DOHH2 (cell line): Measurements from ENCODE around the gene LYSET.

Source experiments
- H3F3A ChIP-seq: fragments of 200-600 bp; sonication (generic), shearing (Covaris generic); 2 replicates; pipeline ENCODE4 v1.6.0; 2016; ENCODE audit warnings: antibody characterized with exemption, mild to moderate bottlenecking; ENCODE audit not compliant: control insufficient read depth, insufficient read depth
- H3K27ac ChIP-seq: fragments of 200-600 bp; sonication (generic); 2 replicates; pipeline ENCODE4 v1.5.1; 2014; ENCODE audit warnings: low read depth, mild to moderate bottlenecking, low read length, moderate library complexity
- H3K27me3 ChIP-seq: fragments of 200-600 bp; sonication (generic); 2 replicates; pipeline ENCODE4 v1.6.1; 2014; ENCODE audit warnings: mild to moderate bottlenecking, low read length, mixed read lengths; ENCODE audit not compliant: control insufficient read depth
- H3K36me3 ChIP-seq: fragments of 200-600 bp; sonication (generic); 2 replicates; pipeline ENCODE4 v1.6.1; 2014; ENCODE audit warnings: mild to moderate bottlenecking, low read length, moderate library complexity, mixed read lengths; ENCODE audit not compliant: control insufficient read depth
- H3K4me1 ChIP-seq: fragments of 200-600 bp; sonication (generic); 2 replicates; pipeline ENCODE4 v1.6.1; 2014; ENCODE audit warnings: mild to moderate bottlenecking, low read length, mixed read lengths; ENCODE audit not compliant: control insufficient read depth
- H3K4me2 ChIP-seq: fragments of 200-600 bp; sonication (generic); 2 replicates; pipeline ENCODE4 v1.6.0; 2014; ENCODE audit warnings: mild to moderate bottlenecking, low read length, moderate library complexity
- H3K4me3 ChIP-seq: fragments of 200-600 bp; sonication (generic); 2 replicates; pipeline ENCODE4 v1.5.1; 2014; ENCODE audit warnings: mild to moderate bottlenecking, low read length, mixed read lengths
- H3K79me2 ChIP-seq: fragments of 200-600 bp; sonication (generic); 2 replicates; pipeline ENCODE4 v1.6.1; 2014; ENCODE audit warnings: mild to moderate bottlenecking, low read length, mixed read lengths; ENCODE audit not compliant: control insufficient read depth
- H3K9me2 ChIP-seq: fragments of 200-600 bp; sonication (generic); replicated peaks from 2 replicates; pipeline ENCODE4 v1.6.1; 2014; ENCODE audit warnings: mild to moderate bottlenecking, low read length, mixed read lengths; ENCODE audit not compliant: control insufficient read depth
- H3K9me3 ChIP-seq: fragments of 200-600 bp; sonication (generic); 2 replicates; pipeline ENCODE4 v1.6.1; 2014; ENCODE audit warnings: antibody characterized with exemption, low read length, mixed read lengths; ENCODE audit not compliant: control insufficient read depth, insufficient read depth
- H4K20me1 ChIP-seq: fragments of 200-600 bp; sonication (generic); 2 replicates; pipeline ENCODE4 v1.6.0; 2014; ENCODE audit warnings: low read depth, mild to moderate bottlenecking, antibody characterized with exemption, low read length, moderate library complexity; ENCODE audit not compliant: control insufficient read depth, insufficient read depth
- EZH2phosphoT487 ChIP-seq: fragments of 200-600 bp; sonication (generic); IDR thresholded peaks from 2 replicates; pipeline ENCODE4 v1.6.1; 2017; ENCODE audit warnings: borderline replicate concordance, mild to moderate bottlenecking, antibody characterized with exemption, low read length, moderate library complexity, mixed read lengths
- TF ChIP-seq, protein P1 (sequence below): fragments of 200-600 bp; sonication (generic); IDR thresholded peaks from one replicate; pipeline ENCODE4 v1.5.1; 2014; ENCODE audit warnings: antibody characterized with exemption, mild to moderate bottlenecking, low read depth, low read length; ENCODE audit not compliant: poor library complexity, severe bottlenecking

Gene LYSET

DNA sequence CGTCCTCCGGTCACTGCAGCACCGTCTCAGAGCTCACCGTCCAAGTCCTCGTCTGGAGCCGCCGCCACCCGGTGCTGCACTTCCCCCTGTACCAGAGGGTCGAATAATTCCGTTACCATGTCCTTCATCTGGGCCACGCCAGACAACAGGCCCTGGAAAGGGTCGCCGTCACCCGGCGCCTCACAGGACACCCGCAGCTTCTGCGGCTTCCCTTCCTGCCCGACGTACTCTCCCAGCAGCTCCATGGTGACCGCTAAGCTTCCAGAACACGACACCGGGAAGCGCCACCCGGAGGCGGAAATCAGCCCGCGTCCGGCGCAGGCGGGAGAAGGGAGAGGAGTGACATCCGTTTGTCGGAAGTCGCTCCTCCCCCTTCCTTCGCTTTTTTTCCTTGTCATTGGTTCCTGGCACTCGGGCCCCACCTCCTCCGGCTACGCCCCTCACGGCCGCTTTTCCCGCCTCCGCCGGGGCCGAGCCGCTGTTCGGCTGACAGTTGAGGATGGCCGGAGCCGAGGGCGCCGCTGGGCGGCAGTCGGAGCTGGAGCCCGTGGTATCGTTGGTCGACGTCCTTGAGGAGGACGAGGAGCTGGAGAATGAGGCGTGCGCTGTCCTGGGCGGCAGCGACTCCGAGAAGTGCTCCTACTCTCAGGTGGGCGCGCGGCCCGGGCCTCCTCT, 21.8 kb downstream of the LYSET start, which contains the start of the genes GON7 and UBR7:
Gene GON7, minus strand, starts transcription at position 273 of the 675 bp plus-strand sequence. Its CDS starts 28 bp downstream, at position 245.
Gene UBR7, plus strand, starts transcription at position 464 of the 675 bp plus-strand sequence. Its CDS starts 36 bp downstream, at position 500.
- peaks cover 20% of the 10 kb centered on the region; the same call in 1 of the 2 replicates for H4K20me1 ChIP-seq
- H3K27me3 ChIP-seq: no peaks in the 10 kb centered on the region
- no peaks in the 10 kb centered on the region for H3K9me2 ChIP-seq
- H3F3A ChIP-seq: peaks cover 27% of the 10 kb centered on the region
- no peaks in the 10 kb centered on the region for H3K9me3 ChIP-seq
- peak within 1 kb of the TSS; percentile 89 for H3K4me2 ChIP-seq
- peak within 1 kb of the TSS; percentile 99 for H3K4me3 ChIP-seq
- peak within 1 kb of the TSS; percentile 78 for H3K27ac ChIP-seq
- TF ChIP-seq, protein P1, sequence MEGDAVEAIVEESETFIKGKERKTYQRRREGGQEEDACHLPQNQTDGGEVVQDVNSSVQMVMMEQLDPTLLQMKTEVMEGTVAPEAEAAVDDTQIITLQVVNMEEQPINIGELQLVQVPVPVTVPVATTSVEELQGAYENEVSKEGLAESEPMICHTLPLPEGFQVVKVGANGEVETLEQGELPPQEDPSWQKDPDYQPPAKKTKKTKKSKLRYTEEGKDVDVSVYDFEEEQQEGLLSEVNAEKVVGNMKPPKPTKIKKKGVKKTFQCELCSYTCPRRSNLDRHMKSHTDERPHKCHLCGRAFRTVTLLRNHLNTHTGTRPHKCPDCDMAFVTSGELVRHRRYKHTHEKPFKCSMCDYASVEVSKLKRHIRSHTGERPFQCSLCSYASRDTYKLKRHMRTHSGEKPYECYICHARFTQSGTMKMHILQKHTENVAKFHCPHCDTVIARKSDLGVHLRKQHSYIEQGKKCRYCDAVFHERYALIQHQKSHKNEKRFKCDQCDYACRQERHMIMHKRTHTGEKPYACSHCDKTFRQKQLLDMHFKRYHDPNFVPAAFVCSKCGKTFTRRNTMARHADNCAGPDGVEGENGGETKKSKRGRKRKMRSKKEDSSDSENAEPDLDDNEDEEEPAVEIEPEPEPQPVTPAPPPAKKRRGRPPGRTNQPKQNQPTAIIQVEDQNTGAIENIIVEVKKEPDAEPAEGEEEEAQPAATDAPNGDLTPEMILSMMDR: no peak
- no peak for TF ChIP-seq EZH2phosphoT487
- peaks cover 68% of the 10 kb centered on the region for H3K36me3 ChIP-seq
- H3K4me1 ChIP-seq: peaks cover 64% of the 10 kb centered on the region
- peaks cover 94% of the 10 kb centered on the region for H3K79me2 ChIP-seq

DNA sequence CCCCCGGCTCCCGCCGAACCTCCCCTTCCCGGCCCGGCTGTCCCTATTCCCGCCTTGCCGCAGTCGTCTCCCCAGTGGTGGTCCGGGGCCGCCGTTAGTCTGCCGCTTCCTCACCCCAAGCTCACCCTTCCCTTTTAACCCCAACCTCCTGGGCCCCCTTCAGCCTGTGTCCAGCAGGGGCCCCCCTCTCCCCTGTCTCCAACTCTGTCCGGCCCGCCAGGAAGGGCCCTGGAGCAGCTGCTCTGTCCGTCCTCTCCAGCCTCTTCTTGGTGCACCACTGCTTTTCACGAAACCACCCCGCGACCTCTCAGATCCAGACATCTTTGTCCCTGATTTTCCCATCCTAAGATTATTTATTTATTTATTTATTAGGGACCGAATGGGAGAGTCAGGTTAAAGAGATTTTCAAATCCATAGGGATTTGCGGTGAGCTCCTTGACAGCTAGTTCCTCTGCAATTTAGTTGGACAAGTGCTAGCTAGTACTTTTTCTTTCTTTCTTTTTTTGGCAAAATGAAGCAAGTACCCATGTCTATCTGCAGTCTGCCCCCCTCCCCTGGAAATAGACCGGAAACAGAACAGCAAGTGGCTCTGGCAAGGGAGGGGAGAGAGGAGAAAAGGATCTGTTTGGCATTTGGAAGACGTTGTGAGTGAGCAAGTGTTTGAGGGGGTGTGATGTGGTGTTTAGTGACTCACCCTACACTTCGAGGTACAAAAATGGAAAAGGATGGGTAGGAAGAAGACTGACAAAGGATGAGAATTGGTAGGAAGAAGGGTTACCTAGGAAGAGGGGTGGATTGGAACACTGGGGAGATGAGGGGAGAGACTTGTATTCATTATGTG, 22.6 kb downstream of the LYSET start:
- no peaks in the 10 kb centered on the region for H3K27me3 ChIP-seq
- H3K4me3 ChIP-seq: peak overlapping the region; percentile 99
- H3K79me2 ChIP-seq: peaks cover 96% of the 10 kb centered on the region
- H3K4me1 ChIP-seq: peaks cover 72% of the 10 kb centered on the region
- H3K9me3 ChIP-seq: no peaks in the 10 kb centered on the region
- H3F3A ChIP-seq: peaks cover 34% of the 10 kb centered on the region
- peaks cover 20% of the 10 kb centered on the region; the same call in 1 of the 2 replicates for H4K20me1 ChIP-seq
- H3K4me2 ChIP-seq: peak overlapping the region; percentile 89
- TF ChIP-seq, protein P1: peak; percentile 53
- no peak for TF ChIP-seq EZH2phosphoT487
- H3K9me2 ChIP-seq: no peaks in the 10 kb centered on the region
- H3K36me3 ChIP-seq: peaks cover 73% of the 10 kb centered on the region
- H3K27ac ChIP-seq: peak overlapping the region; percentile 78

DNA sequence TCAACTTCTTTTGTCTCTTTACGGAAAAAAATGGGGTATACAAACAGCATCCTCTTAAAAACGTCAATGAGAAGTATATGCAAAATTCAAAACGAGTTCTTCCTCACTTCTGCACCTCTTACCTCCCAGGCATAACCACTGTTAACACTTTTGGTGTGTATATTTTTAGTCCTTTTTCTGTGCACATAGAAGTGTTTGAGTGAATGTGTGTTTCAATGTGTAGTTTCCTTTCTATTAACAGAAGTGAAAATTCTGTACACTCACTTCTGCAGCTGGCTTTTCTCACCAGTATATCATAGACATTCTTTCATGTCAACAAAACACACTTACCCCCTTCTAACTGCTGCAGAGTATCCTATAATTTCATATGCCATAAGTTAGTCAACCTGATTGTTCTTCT, 27.3 kb downstream of the LYSET start:
- Histone ChIP-seq H3K27ac (peak overlapping the region; percentile 78), H3K4me2 (peak overlapping the region; percentile 59), H3K4me3 (peak overlapping the region; percentile 35; the same call in 1 of the 2 replicates), H3K27me3 (no peaks in the 10 kb centered on the region), H3K36me3 (peaks cover 78% of the 10 kb centered on the region), H3K79me2 (peaks cover 54% of the 10 kb centered on the region), H3F3A (peaks cover 24% of the 10 kb centered on the region), H3K9me2 (no peaks in the 10 kb centered on the region), H3K4me1 (peaks cover 45% of the 10 kb centered on the region), H3K9me3 (no peaks in the 10 kb centered on the region), H4K20me1 (no peaks in the 10 kb centered on the region)
- TF ChIP-seq, protein P1: no peak
- no peak for TF ChIP-seq EZH2phosphoT487
